GM06990 (cell line): ENCODE data around the gene SRPK2.

Experiments
- DNase-seq: peaks from one replicate; pipeline ENCODE4 v3.0.0-alpha.2; 2011; ENCODE audit not compliant: insufficient read length; ENCODE audit errors: extremely low read depth
- H3K27me3 ChIP-seq: replicated peaks from 2 replicates; pipeline ENCODE4 v1.6.0; 2011; ENCODE audit warnings: low read length; ENCODE audit not compliant: control insufficient read depth, insufficient read depth
- H3K36me3 ChIP-seq: 2 replicates; pipeline ENCODE4 v1.5.1; 2011; ENCODE audit warnings: low read length; ENCODE audit not compliant: control insufficient read depth, insufficient read depth
- H3K4me3 ChIP-seq: replicated peaks from 2 replicates; pipeline ENCODE4 v1.5.1; 2011; ENCODE audit warnings: low read depth, mild to moderate bottlenecking, control low read depth, low read length
- CTCF ChIP-seq: IDR thresholded peaks from 2 replicates; pipeline ENCODE4 v1.5.1; 2011; ENCODE audit warnings: low read length, control low read depth, mild to moderate bottlenecking, inconsistent platforms; ENCODE audit not compliant: insufficient read depth, poor library complexity, severe bottlenecking

SRPK2 gene

GRCh38 chr7:105346593-105347322 lies 42.0 kb downstream of the SRPK2 start:
- H3K4me3 ChIP-seq = no peak overlapping the region
- no peaks in the 10 kb centered on the region for H3K27me3 ChIP-seq
- no peak for TF ChIP-seq CTCF
- no peaks in the 10 kb centered on the region for H3K36me3 ChIP-seq
- DNase-seq = no peak

GRCh38 chr7:105346138-105346537 lies 42.6 kb downstream of the SRPK2 start:
- Histone ChIP-seq H3K36me3 (no peaks in the 10 kb centered on the region), H3K4me3 (no peak overlapping the region), H3K27me3 (no peaks in the 10 kb centered on the region)
- DNase-seq = no peak
- no peak for TF ChIP-seq CTCF

- no peak overlapping the region for H3K4me3 ChIP-seq
- DNase-seq = no peak
- TF ChIP-seq CTCF = no peak
- no peaks in the 10 kb centered on the region for H3K36me3 ChIP-seq
- no peaks in the 10 kb centered on the region for H3K27me3 ChIP-seq
Measured at GRCh38 chr7:105345725-105346124, 43.0 kb downstream of the SRPK2 start.

GRCh38 chr7:105345003-105345402 lies 43.7 kb downstream of the SRPK2 start:
- Histone ChIP-seq H3K36me3 (no peaks in the 10 kb centered on the region), H3K4me3 (no peak overlapping the region), H3K27me3 (no peaks in the 10 kb centered on the region)
- DNase-seq = no peak
- no peak for TF ChIP-seq CTCF

GRCh38 chr7:105339404-105340323 lies 49.1 kb downstream of the SRPK2 start:
- Histone ChIP-seq H3K36me3 (no peaks in the 10 kb centered on the region), H3K27me3 (no peaks in the 10 kb centered on the region), H3K4me3 (no peak overlapping the region)
- DNase-seq = no peak
- TF ChIP-seq CTCF = no peak
